Thyroid gland (tissue), 4 donors: Measurements from ENCODE around the gene PCGF1. TPM values are rescaled to one million over a fixed set of nuclear protein-coding genes. Genes with fewer than 3 reads are reported as not detected.

Experiments used
- DNase-seq, 2 donors: peaks; one replicate each; pipeline ENCODE4 v3.0.0-alpha.2; 2019
- H3K27ac ChIP-seq, 3 donors: fragments of 200-600 bp; sonication (generic); 1 replicate in 2 of 3; 2 replicates in 1 of 3; pipeline ENCODE4 v1.5.1; 2016 to 2019; ENCODE audit warnings: mild to moderate bottlenecking in 1 of 3, moderate library complexity in 1 of 3
- H3K27me3 ChIP-seq: fragments of 200-600 bp; sonication (generic); one replicate; pipeline ENCODE4 v1.5.1; 2019
- H3K36me3 ChIP-seq, 2 donors: fragments of 200-600 bp; sonication (generic); one replicate each; pipeline ENCODE4 v1.5.1; 2016 to 2019
- H3K4me1 ChIP-seq, 2 donors: fragments of 200-600 bp; sonication (generic); one replicate each; pipeline ENCODE4 v1.5.1; 2017 to 2019
- H3K4me3 ChIP-seq, 3 donors: fragments of 200-600 bp; sonication (generic); replicated peaks in 1 of 3; 1 replicate in 2 of 3; 2 replicates in 1 of 3; pipeline ENCODE4 v1.5.1; 2016; ENCODE audit warnings: mild to moderate bottlenecking in 1 of 3
- H3K9me3 ChIP-seq: fragments of 200-600 bp; sonication (generic); one replicate; pipeline ENCODE4 v1.5.1; 2017
- POLR2A ChIP-seq, 2 donors: fragments of 450-650 bp; IDR thresholded peaks; one replicate each; pipeline ENCODE4 v1.6.1; 2017; ENCODE audit warnings: antibody characterized with exemption in 2 of 2, mild to moderate bottlenecking in 2 of 2, moderate library complexity in 1 of 2
- WGBS, 2 donors: methylation state at CpG; one replicate each; pipeline ENCODE4 v1.1.5; 2017; 5-methylcytosine and 5-hydroxymethylcytosine counted together
- intact Hi-C: fragments of 100-400 bp; cut with DNase I; formaldehyde crosslinking; loops from one replicate; pipeline ENCODE4 v1.15.1; 2023
- total RNA-seq, 4 donors: library from RNA; depleted of rRNA; stranded (reverse); fragments of >200 nt; gene quantifications; one replicate each; pipeline ENCODE4 v1.2.3, GENCODE V29; 2016
- TF ChIP-seq, protein P1 (sequence below), 6 experiments: fragments of 200-600 bp in 3 of 6; fragments of 450-650 bp in 3 of 6; sonication (generic) in 3 of 6; IDR thresholded peaks; one replicate each; pipeline ENCODE4 v1.5.1; 2016 to 2019; ENCODE audit warnings: antibody characterized with exemption in 6 of 6, mild to moderate bottlenecking in 2 of 6, inconsistent platforms in 1 of 6, moderate library complexity in 1 of 6

Gene PCGF1
- total RNA-seq, 4 donors from 2014 or later: 11.0 to 25.9 (median 17.1) TPM

GRCh38 chr2:74514368-74515270 is 7.1 kb upstream of the PCGF1 start, which contains the start of gene TLX2:
Gene TLX2 (plus strand): TSS chr2:74514450. CDS start chr2:74514807, 357 bp downstream.
- Histone ChIP-seq H3K4me1 (peaks cover 7 to 26% of the 10 kb centered on the region in 2 donors), H3K27ac (no peak within 1 kb of the TSS), H3K36me3 (no peaks in the 10 kb centered on the region), H3K27me3 (peaks cover 53% of the 10 kb centered on the region), H3K9me3 (no peaks in the 10 kb centered on the region), H3K4me3 (no peak within 1 kb of the TSS)
- no peak for DNase-seq
- whole genome bisulfite sequencing, 2 donors: 9% methylated on average over 10 to 19 of the region's 82 CpGs
- intact Hi-C loops: no loop called here
- no peak for TF ChIP-seq POLR2A (IDR thresholded peaks at IDR 0.05)
- TF ChIP-seq, protein P1, sequence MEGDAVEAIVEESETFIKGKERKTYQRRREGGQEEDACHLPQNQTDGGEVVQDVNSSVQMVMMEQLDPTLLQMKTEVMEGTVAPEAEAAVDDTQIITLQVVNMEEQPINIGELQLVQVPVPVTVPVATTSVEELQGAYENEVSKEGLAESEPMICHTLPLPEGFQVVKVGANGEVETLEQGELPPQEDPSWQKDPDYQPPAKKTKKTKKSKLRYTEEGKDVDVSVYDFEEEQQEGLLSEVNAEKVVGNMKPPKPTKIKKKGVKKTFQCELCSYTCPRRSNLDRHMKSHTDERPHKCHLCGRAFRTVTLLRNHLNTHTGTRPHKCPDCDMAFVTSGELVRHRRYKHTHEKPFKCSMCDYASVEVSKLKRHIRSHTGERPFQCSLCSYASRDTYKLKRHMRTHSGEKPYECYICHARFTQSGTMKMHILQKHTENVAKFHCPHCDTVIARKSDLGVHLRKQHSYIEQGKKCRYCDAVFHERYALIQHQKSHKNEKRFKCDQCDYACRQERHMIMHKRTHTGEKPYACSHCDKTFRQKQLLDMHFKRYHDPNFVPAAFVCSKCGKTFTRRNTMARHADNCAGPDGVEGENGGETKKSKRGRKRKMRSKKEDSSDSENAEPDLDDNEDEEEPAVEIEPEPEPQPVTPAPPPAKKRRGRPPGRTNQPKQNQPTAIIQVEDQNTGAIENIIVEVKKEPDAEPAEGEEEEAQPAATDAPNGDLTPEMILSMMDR (IDR thresholded peaks at IDR 0.05): no peak

- peaks cover 7 to 26% of the 10 kb centered on the region in 2 donors for H3K4me1 ChIP-seq
- H3K9me3 ChIP-seq: no peaks in the 10 kb centered on the region
- no peak for DNase-seq
- no peak overlapping the region for H3K4me3 ChIP-seq
- H3K27me3 ChIP-seq: peaks cover 53% of the 10 kb centered on the region
- no peaks in the 10 kb centered on the region for H3K36me3 ChIP-seq
- H3K27ac ChIP-seq: no peak overlapping the region
- intact Hi-C loops: no loop called here
- WGBS, 2 donors: 4 to 7% methylated on average over 31 to 38 of the region's 52 CpGs
- no peak for TF ChIP-seq POLR2A (IDR thresholded peaks at IDR 0.05)
- TF ChIP-seq, protein P1 (IDR thresholded peaks at IDR 0.05): no peak
These were observed 6.3 kb upstream of the PCGF1 start for GRCh38 chr2:74513605-74514367.

- Histone ChIP-seq H3K4me3 (no peak overlapping the region), H3K27me3 (peaks cover 53% of the 10 kb centered on the region), H3K4me1 (peaks cover 7 to 33% of the 10 kb centered on the region in 2 donors), H3K36me3 (no peaks in the 10 kb centered on the region), H3K27ac (no peak overlapping the region), H3K9me3 (no peaks in the 10 kb centered on the region)
- intact Hi-C loops: no loop called here
- WGBS, 2 donors: 3 to 5% methylated on average over 8 to 9 of the region's 36 CpGs
- TF ChIP-seq POLR2A (IDR thresholded peaks at IDR 0.05): no peak
- TF ChIP-seq, protein P1 (IDR thresholded peaks at IDR 0.05): no peak
- DNase-seq: no peak
These were observed 5.5 kb upstream of the PCGF1 start for GRCh38 chr2:74512744-74513604.

- DNase-seq: no peak
- H3K36me3 ChIP-seq: no peaks in the 10 kb centered on the region
- no peak for TF ChIP-seq POLR2A (IDR thresholded peaks at IDR 0.05)
- TF ChIP-seq, protein P1 (IDR thresholded peaks at IDR 0.05): no peak
- H3K27ac ChIP-seq: no peak overlapping the region
- WGBS, 2 donors: 22 to 29% methylated on average over 11 of the region's 11 CpGs
- intact Hi-C loops: no loop called here
- H3K27me3 ChIP-seq: peaks cover 45% of the 10 kb centered on the region
- peaks cover 12 to 35% of the 10 kb centered on the region in 2 donors for H3K4me1 ChIP-seq
- H3K9me3 ChIP-seq: no peaks in the 10 kb centered on the region
- no peak overlapping the region for H3K4me3 ChIP-seq
These were observed 3.9 kb upstream of the PCGF1 start for GRCh38 chr2:74511104-74511989.
